Uterine smooth muscle cell (primary cell): Measurements from ENCODE around the gene RFX6. TPM values are rescaled to one million over a fixed set of nuclear protein-coding genes. Genes with fewer than 3 reads are reported as not detected.

ENCODE experiments used
- total RNA-seq: library from RNA; depleted of rRNA; stranded (reverse); fragments of >200 nt; gene quantifications from 2 replicates; pipeline ENCODE4 v1.2.3, GENCODE V29; 2014

Gene RFX6, protein sequence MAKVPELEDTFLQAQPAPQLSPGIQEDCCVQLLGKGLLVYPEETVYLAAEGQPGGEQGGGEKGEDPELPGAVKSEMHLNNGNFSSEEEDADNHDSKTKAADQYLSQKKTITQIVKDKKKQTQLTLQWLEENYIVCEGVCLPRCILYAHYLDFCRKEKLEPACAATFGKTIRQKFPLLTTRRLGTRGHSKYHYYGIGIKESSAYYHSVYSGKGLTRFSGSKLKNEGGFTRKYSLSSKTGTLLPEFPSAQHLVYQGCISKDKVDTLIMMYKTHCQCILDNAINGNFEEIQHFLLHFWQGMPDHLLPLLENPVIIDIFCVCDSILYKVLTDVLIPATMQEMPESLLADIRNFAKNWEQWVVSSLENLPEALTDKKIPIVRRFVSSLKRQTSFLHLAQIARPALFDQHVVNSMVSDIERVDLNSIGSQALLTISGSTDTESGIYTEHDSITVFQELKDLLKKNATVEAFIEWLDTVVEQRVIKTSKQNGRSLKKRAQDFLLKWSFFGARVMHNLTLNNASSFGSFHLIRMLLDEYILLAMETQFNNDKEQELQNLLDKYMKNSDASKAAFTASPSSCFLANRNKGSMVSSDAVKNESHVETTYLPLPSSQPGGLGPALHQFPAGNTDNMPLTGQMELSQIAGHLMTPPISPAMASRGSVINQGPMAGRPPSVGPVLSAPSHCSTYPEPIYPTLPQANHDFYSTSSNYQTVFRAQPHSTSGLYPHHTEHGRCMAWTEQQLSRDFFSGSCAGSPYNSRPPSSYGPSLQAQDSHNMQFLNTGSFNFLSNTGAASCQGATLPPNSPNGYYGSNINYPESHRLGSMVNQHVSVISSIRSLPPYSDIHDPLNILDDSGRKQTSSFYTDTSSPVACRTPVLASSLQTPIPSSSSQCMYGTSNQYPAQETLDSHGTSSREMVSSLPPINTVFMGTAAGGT
- under 0.01 TPM in 1 of 2 replicates, not detected in the other for total RNA-seq

DNA sequence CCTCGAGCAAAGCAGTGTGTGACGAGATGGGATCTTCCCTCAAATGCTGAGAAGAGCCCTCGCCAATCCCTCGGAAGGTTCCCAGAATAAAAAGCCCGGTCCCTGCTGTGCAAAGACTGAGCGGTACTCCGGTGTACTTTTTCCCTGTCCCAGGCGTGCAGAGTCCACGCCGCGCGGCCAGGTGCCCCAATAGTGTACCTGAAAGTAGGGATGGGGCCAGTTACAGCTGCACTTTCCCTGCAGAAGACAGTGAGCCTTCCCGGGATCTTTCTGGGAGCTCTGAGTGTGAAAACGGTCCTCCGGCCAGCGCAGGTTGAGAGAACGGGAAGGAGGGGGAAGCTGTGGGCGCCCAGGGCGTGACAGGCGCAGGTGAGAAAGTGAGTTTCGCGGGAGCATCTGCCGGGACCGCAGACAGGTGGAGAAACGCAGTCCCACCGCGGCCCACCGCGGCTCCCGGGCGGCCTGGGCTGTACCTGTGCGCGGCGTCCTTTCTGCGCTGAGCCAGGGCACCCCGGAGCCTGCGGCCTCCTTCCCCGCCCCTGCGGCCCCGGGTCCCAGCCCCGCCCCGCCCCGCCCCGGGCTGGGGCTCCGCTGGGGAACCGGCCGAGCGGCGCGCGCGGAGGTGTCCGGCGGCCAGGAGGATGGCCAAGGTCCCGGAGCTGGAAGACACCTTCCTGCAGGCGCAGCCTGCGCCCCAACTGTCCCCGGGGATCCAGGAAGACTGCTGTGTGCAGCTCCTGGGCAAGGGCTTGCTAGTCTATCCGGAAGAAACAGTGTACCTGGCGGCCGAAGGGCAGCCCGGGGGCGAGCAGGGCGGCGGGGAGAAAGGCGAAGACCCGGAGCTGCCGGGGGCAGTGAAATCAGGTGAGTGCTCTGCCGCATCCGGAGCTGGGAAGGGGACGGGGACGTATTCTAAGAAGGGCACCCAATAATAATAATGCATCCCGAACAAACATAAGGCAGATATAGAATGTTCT is at the start of gene RFX6:
RFX6 (plus strand) TSS at position 608 of the 977 bp plus-strand sequence; CDS start at position 642, 34 bp downstream.

DNA sequence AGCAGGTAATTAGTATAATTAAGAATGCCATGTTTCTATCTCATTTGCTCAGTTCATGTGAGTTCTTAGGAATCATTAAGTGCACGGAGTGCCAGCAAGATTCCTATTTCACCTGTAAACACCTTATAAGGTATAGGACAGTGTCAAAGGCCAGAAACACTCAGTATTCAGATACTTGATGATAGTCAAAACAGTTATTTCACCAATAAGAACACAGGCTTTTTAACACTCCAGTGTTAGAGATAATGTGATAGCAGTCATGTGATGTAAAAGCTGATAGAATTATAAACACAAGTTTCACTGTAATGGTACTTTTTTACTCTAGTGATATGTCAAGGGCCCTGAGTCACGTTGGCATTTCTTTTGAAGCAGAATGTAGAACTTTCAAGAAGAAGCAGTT is 48.1 kb upstream of the RFX6 start, which contains the start of gene GPRC6A:
GPRC6A (minus strand) TSS at position 101 of the 400 bp plus-strand sequence; CDS start at position 31, 70 bp downstream.

Other genes with a start within 250 kb of the RFX6 start
- gene ZUP1, start 208.5 kb upstream of the RFX6 start, total RNA-seq, result 16.0 and 20.0 TPM in 2 replicates
- 12.4 and 15.6 TPM in 2 replicates for gene KPNA5, start 196.0 kb upstream of the RFX6 start, total RNA-seq
- gene FAM162B, start 111.5 kb upstream of the RFX6 start, total RNA-seq, result 6.5 and 14.1 TPM in 2 replicates
- gene GPRC6A, start 48.2 kb upstream of the RFX6 start, total RNA-seq, result not detected in 2 replicates